Vagina (tissue), 2 donors: ENCODE data around the gene PLAC1.

ENCODE experiments used
- CTCF ChIP-seq, 3 experiments: fragments of 450-650 bp in 2 of 3; fragments of 200-600 bp in 1 of 3; sonication (generic) in 1 of 3; IDR thresholded peaks; one replicate each; pipeline ENCODE4 v1.5.1; 2017 to 2019; ENCODE audit warnings: antibody characterized with exemption in 3 of 3, mild to moderate bottlenecking in 2 of 3, moderate library complexity in 2 of 3
- POLR2A ChIP-seq, 2 donors: fragments of 450-650 bp; IDR thresholded peaks; one replicate each; pipeline ENCODE4 v1.6.1; 2017; ENCODE audit warnings: antibody characterized with exemption in 2 of 2, mild to moderate bottlenecking in 2 of 2, moderate library complexity in 2 of 2
- POLR2AphosphoS5 ChIP-seq, 2 donors: sonication (generic); formaldehyde crosslinking; IDR thresholded peaks; one replicate each; pipeline ENCODE4 v1.9.0; 2017; ENCODE audit warnings: antibody characterized with exemption in 2 of 2, mild to moderate bottlenecking in 2 of 2, low read depth in 1 of 2; ENCODE audit not compliant: insufficient read depth in 1 of 2

GRCh38 chrX:134599184-134599914, 58.9 kb downstream of the PLAC1 start:
- no peak for TF ChIP-seq CTCF (IDR thresholded peaks at IDR 0.05)
- no peak for TF ChIP-seq POLR2A (IDR thresholded peaks at IDR 0.05)
- TF ChIP-seq POLR2AphosphoS5 (IDR thresholded peaks at IDR 0.05; ENCODE audit: insufficient read depth in 1 of 2, low read depth in 1 of 2): no peak
